K562 (cell line): ENCODE measurements around the gene NMT1. TPM values are rescaled to one million over a fixed set of nuclear protein-coding genes. Genes with fewer than 3 reads are reported as not detected.
A peak's percentile ranks its signal among the peaks of the same experiment; 100 is the strongest.

Experiments used
- ARHGAP35 ChIP-seq: fragments of 450-650 bp; IDR thresholded peaks from 2 replicates; pipeline ENCODE4 v1.6.1; 2018; ENCODE audit not compliant: partially characterized antibody
- ATF7 ChIP-seq: fragments of 450-650 bp; IDR thresholded peaks from 2 replicates; pipeline ENCODE4 v1.7.1; 2014; ENCODE audit warnings: mild to moderate bottlenecking, moderate library complexity
- BCOR ChIP-seq: fragments of 450-650 bp; IDR thresholded peaks from 2 replicates; pipeline ENCODE4 v1.6.1; 2016
- CEBPG ChIP-seq, 3 experiments: fragments of 200-800 bp in 1 of 3; sonication (Bioruptor generic) in 1 of 3; sonication (generic) in 1 of 3; formaldehyde crosslinking in 1 of 3; IDR thresholded peaks in 2 of 3; conservative IDR thresholded peaks in 1 of 3; 2 replicates each; pipeline versions ENCODE4 v1.6.1 to v1.8.0; 2016 to 2022; ENCODE audit warnings: missing compliant biosample characterization in 2 of 3, missing genetic modification characterization in 2 of 3, mild to moderate bottlenecking in 1 of 3, missing genetic modification reagents in 1 of 3
- E2F1 ChIP-seq: sonication (generic); formaldehyde crosslinking; IDR thresholded peaks from 2 replicates; pipeline ENCODE4 v1.8.1; 2023; ENCODE audit warnings: mild to moderate bottlenecking, missing genetic modification reagents, moderate library complexity
- ETV5 ChIP-seq: sonication (generic); formaldehyde crosslinking; IDR thresholded peaks from 2 replicates; pipeline ENCODE4 v1.4.0; 2020; ENCODE audit warnings: low read depth, mild to moderate bottlenecking, missing genetic modification reagents
- FOS ChIP-seq: IDR thresholded peaks from 3 replicates; pipeline ENCODE4 v1.6.1; 2011; ENCODE audit not compliant: insufficient read length; ENCODE audit errors: extremely low read depth
- FOXJ3 ChIP-seq: sonication (generic); formaldehyde crosslinking; IDR thresholded peaks from 2 replicates; pipeline ENCODE4 v1.4.0; 2020; ENCODE audit warnings: mild to moderate bottlenecking, missing genetic modification reagents
- GABPB2 ChIP-seq: fragments of 250-450 bp; sonication (Bioruptor Pico); conservative IDR thresholded peaks from 2 replicates; pipeline ENCODE4 v1.5.1; 2021; ENCODE audit warnings: mild to moderate bottlenecking
- IRF1 ChIP-seq: sonication (generic); formaldehyde crosslinking; IDR thresholded peaks from 2 replicates; pipeline ENCODE4 v1.8.0; 2022; ENCODE audit warnings: missing genetic modification reagents, mild to moderate bottlenecking, borderline replicate concordance
- KDM1A ChIP-seq, 2 experiments: fragments of 450-650 bp; IDR thresholded peaks; 2 replicates each; pipeline ENCODE4 v1.6.1; 2016; ENCODE audit warnings: mild to moderate bottlenecking in 2 of 2
- MXI1 ChIP-seq: IDR thresholded peaks from 2 replicates; pipeline ENCODE4 v1.6.1; 2011; ENCODE audit warnings: low read depth, mild to moderate bottlenecking, improper control_type of control experiment, low read length
- NFE2L1 ChIP-seq: fragments of 450-650 bp; IDR thresholded peaks from 2 replicates; pipeline ENCODE4 v1.6.1; 2016; ENCODE audit warnings: missing genetic modification characterization, low read depth, mild to moderate bottlenecking, missing compliant biosample characterization, moderate library complexity, borderline replicate concordance
- NR2C2 ChIP-seq, 2 experiments: fragments of 200-800 bp in 1 of 2; sonication (Bioruptor generic) in 1 of 2; sonication (generic) in 1 of 2; formaldehyde crosslinking in 1 of 2; IDR thresholded peaks; 2 replicates each; pipeline versions ENCODE4 v1.6.1 to v1.8.0; 2016 to 2022; ENCODE audit warnings: mild to moderate bottlenecking in 1 of 2, missing compliant biosample characterization in 1 of 2, missing genetic modification characterization in 1 of 2, missing genetic modification reagents in 1 of 2
- PTTG1 ChIP-seq: fragments of 450-650 bp; IDR thresholded peaks from 2 replicates; pipeline ENCODE4 v1.6.1; 2016; ENCODE audit warnings: low read depth, mild to moderate bottlenecking, missing genetic modification characterization, missing compliant biosample characterization
- SMARCB1 ChIP-seq: IDR thresholded peaks from 2 replicates; pipeline ENCODE4 v1.6.1; 2011; ENCODE audit warnings: improper control_type of control experiment, low read depth; ENCODE audit not compliant: insufficient read length
- SNIP1 ChIP-seq: fragments of 450-650 bp; IDR thresholded peaks from 2 replicates; pipeline ENCODE4 v1.7.1; 2017; ENCODE audit warnings: low read depth, mild to moderate bottlenecking
- SP2 ChIP-seq: IDR thresholded peaks from 2 replicates; pipeline ENCODE4 v1.6.1; 2011; ENCODE audit warnings: mild to moderate bottlenecking, low read depth, low read length, moderate library complexity; ENCODE audit not compliant: poor library complexity, severe bottlenecking; ENCODE audit errors: extremely low read depth
- SRSF3 ChIP-seq: fragments of 200-400 bp; formaldehyde crosslinking; IDR thresholded peaks from 2 replicates; pipeline ENCODE4 v1.6.1; 2016; ENCODE audit warnings: mild to moderate bottlenecking, low read length, moderate library complexity; ENCODE audit not compliant: insufficient read depth
- TFAM ChIP-seq: fragments of 250-450 bp; sonication (Bioruptor Pico); conservative IDR thresholded peaks from 2 replicates; pipeline ENCODE4 v1.5.0; 2021; ENCODE audit warnings: mild to moderate bottlenecking, moderate library complexity
- USF1 ChIP-seq: sonication (generic); formaldehyde crosslinking; IDR thresholded peaks from 2 replicates; pipeline ENCODE4 v1.9.0; 2022; ENCODE audit warnings: mild to moderate bottlenecking, missing genetic modification reagents
- WHSC1 ChIP-seq: IDR thresholded peaks from one replicate; pipeline ENCODE4 v1.6.1; 2012; ENCODE audit warnings: low read length, control low read depth, inconsistent platforms
- ZBTB7A ChIP-seq: IDR thresholded peaks from 2 replicates; pipeline ENCODE4 v1.6.1; 2011; ENCODE audit warnings: low read depth, mild to moderate bottlenecking, low read length, moderate library complexity, borderline replicate concordance; ENCODE audit not compliant: control insufficient read depth
- ZNF140 ChIP-seq: fragments of 250-450 bp; sonication (Bioruptor Pico); IDR thresholded peaks from 2 replicates; pipeline ENCODE4 v1.8.0; 2021; ENCODE audit warnings: moderate library complexity, mild to moderate bottlenecking, inconsistent platforms
- ZNF146 ChIP-seq: IDR thresholded peaks from one replicate; pipeline ENCODE4 v1.6.1; 2018; ENCODE audit warnings: missing compliant biosample characterization; ENCODE audit not compliant: unreplicated experiment
- ZNF431 ChIP-seq: sonication (generic); formaldehyde crosslinking; IDR thresholded peaks from 2 replicates; pipeline ENCODE4 v1.8.0; 2022; ENCODE audit warnings: mild to moderate bottlenecking, missing genetic modification reagents
- ZSCAN29 ChIP-seq: fragments of 450-650 bp; IDR thresholded peaks from 2 replicates; pipeline ENCODE4 v1.6.1; 2017
- polyA plus RNA-seq, 8 experiments: library from polyadenylated mRNA; depleted of rRNA in 4 of 8; stranded (reverse) in 5 of 8; unstranded in 3 of 8; fragments of >200 nt; fragmentation: Nextera tagmentation in 2 of 8; fragmentation: Illumina TruSeq in 1 of 8; extraction: Ambion mirVana in 2 of 8; extraction: Trizol in 1 of 8; gene quantifications; 2 replicates each; pipeline versions ENCODE4 v1.2.1 to v1.2.3, GENCODE V29; 2011 to 2014; ENCODE audit warnings: inconsistent platforms in 1 of 8, missing spikeins in 1 of 8
- total RNA-seq, 7 experiments: library from RNA; depleted of rRNA in 6 of 7; stranded (reverse); fragments of >200 nt in 6 of 7; fragmentation: Illumina TruSeq in 2 of 7; extraction: Trizol in 2 of 7; gene quantifications; 2 replicates each; pipeline versions ENCODE4 v1.2.1 to v1.2.3, GENCODE V29; 2011 to 2021; ENCODE audit warnings: low replicate concordance in 1 of 7

The NMT1 gene
- total and polyA plus RNA-seq, 9 of the 15 experiments (the other 6 are each of a cell fraction or from before 2014, with no cell fraction given): 86.7 to 569 (median 213) TPM

- TF ChIP-seq WHSC1 (no peak), FOS (no peak), KDM1A (IDR thresholded peaks at IDR 0.05) (no peak), NFE2L1 (tag) (no peak), ZSCAN29 (no peak), E2F1 (CRISPR knock-in tag) (no peak), ZNF140 (no peak), ZBTB7A (no peak; the same call in 1 of the 2 replicates), SP2 (no peak), TFAM (CRISPR knock-in tag) (no peak), ATF7 (peak; percentile 99), SRSF3 (no peak), ZNF146 (CRISPR knock-in tag) (no peak), ETV5 (no peak), CEBPG (CRISPR knock-in tag; IDR thresholded peaks at IDR 0.05) (no peak), CEBPG (tag; conservative IDR thresholded peaks at IDR 0.05 in 1 of 2, IDR thresholded peaks at IDR 0.05 in 1 of 2) (no peak), GABPB2 (CRISPR knock-in tag) (peak; percentile 77; the same call in 1 of the 2 replicates), USF1 (no peak), PTTG1 (tag) (no peak), SMARCB1 (no peak), MXI1 (no peak), IRF1 (CRISPR knock-in tag) (no peak), NR2C2 (CRISPR knock-in tag; IDR thresholded peaks at IDR 0.05) (no peak), NR2C2 (tag; IDR thresholded peaks at IDR 0.05) (peak; percentile 68; the same call in 1 of the 2 replicates), ARHGAP35 (no peak), SNIP1 (no peak; the same call in 1 of the 2 replicates), ZNF431 (CRISPR knock-in tag) (peak; percentile 73; the same call in 1 of the 2 replicates), FOXJ3 (CRISPR knock-in tag) (0 out of 2 replicates have a peak, but pooled peaks have one; percentile 33), BCOR (peak; percentile 84)
Measured at GRCh38 chr17:45147581-45148182, 86.6 kb downstream of the NMT1 start (continued).
